Transverse colon (tissue), 4 donors: ENCODE results near the gene MRAS. TPM values are rescaled to one million over a fixed set of nuclear protein-coding genes. Genes with fewer than 3 reads are reported as not detected.

Source experiments
- DNase-seq: peaks from one replicate; pipeline ENCODE4 v3.0.0-alpha.2; 2019
- H3K27ac ChIP-seq, 4 donors: fragments of 200-600 bp; sonication (generic); 2 replicates each; pipeline ENCODE4 v1.5.1; 2016 to 2018; ENCODE audit warnings: inconsistent platforms in 4 of 4
- H3K27me3 ChIP-seq: fragments of 200-600 bp; sonication (generic); 2 replicates; pipeline ENCODE4 v1.5.1; 2017; ENCODE audit warnings: inconsistent platforms
- H3K36me3 ChIP-seq, 4 donors: fragments of 200-600 bp; sonication (generic); 2 replicates each; pipeline ENCODE4 v1.5.1; 2017 to 2019; ENCODE audit warnings: inconsistent platforms in 4 of 4
- H3K4me1 ChIP-seq, 4 donors: fragments of 200-600 bp; sonication (generic); 2 replicates each; pipeline ENCODE4 v1.5.1; 2017 to 2020; ENCODE audit warnings: inconsistent platforms in 4 of 4
- H3K4me3 ChIP-seq, 4 donors: fragments of 200-600 bp; sonication (generic); 1 replicate in 1 of 4; 2 replicates in 3 of 4; pipeline versions ENCODE4 v1.5.1 to v1.6.1; 2017 to 2019; ENCODE audit warnings: inconsistent platforms in 4 of 4
- H3K9me3 ChIP-seq, 2 donors: fragments of 200-600 bp; sonication (generic); 2 replicates each; pipeline ENCODE4 v1.5.1; 2017 to 2019; ENCODE audit warnings: inconsistent platforms in 2 of 2
- CTCF ChIP-seq, 5 experiments: fragments of 200-600 bp in 3 of 5; fragments of 450-650 bp in 2 of 5; sonication (generic) in 3 of 5; IDR thresholded peaks; 1 replicate in 2 of 5; 2 replicates in 3 of 5; pipeline ENCODE4 v1.5.1; 2016 to 2017; ENCODE audit warnings: antibody characterized with exemption in 5 of 5, inconsistent platforms in 3 of 5, mild to moderate bottlenecking in 2 of 5, moderate library complexity in 1 of 5
- EP300 ChIP-seq: sonication (generic); formaldehyde crosslinking; IDR thresholded peaks from one replicate; pipeline ENCODE4 v1.6.1; 2017; ENCODE audit warnings: antibody characterized with exemption, low read depth
- POLR2A ChIP-seq: fragments of 450-650 bp; IDR thresholded peaks from one replicate; pipeline ENCODE4 v1.6.1; 2016; ENCODE audit warnings: antibody characterized with exemption, mild to moderate bottlenecking, moderate library complexity
- POLR2AphosphoS5 ChIP-seq, 3 donors: sonication (generic); formaldehyde crosslinking; IDR thresholded peaks; one replicate each; pipeline ENCODE4 v1.6.1; 2016; ENCODE audit warnings: antibody characterized with exemption in 3 of 3
- WGBS, 2 donors: methylation state at CpG; one replicate each; pipeline ENCODE4 v1.1.5; 2018; ENCODE audit warnings: low coverage in 1 of 2; 5-methylcytosine and 5-hydroxymethylcytosine counted together
- in situ Hi-C, 4 donors: fragments of 200-750 bp; cut with MboI; loops; one replicate each; pipeline versions ENCODE4 v1.15.0 to v1.15.1; 2017; ENCODE audit warnings: low sequenced_read_pairs in 3 of 4, low pct_ligation_motif_present in 1 of 4, low pct_unique_long_range_greater_than_20kb in 1 of 4
- intact Hi-C: fragments of 100-400 bp; cut with DNase I; formaldehyde crosslinking; loops from one replicate; pipeline ENCODE4 v1.15.1; 2023; ENCODE audit warnings: low total_unique reads
- total RNA-seq, 4 donors: library from RNA; depleted of rRNA; stranded (reverse); fragments of >200 nt; gene quantifications; one replicate each; pipeline ENCODE4 v1.1.0, GENCODE V29; 2016

MRAS gene
- total RNA-seq, 4 donors from 2014 or later: 3.0 to 9.6 (median 6.3) TPM

GRCh38 chr3:138389841-138390581, 41.6 kb downstream of the MRAS start:
- in situ Hi-C loops: no loop called here
- no peaks in the 10 kb centered on the region for H3K27me3 ChIP-seq
- H3K27ac ChIP-seq: peak overlapping the region in 1 of 4 donors; percentile 36

GRCh38 chr3:138390582-138390932, 42.2 kb downstream of the MRAS start:
- Histone ChIP-seq H3K36me3 (no peaks in the 10 kb centered on the region), H3K4me3 (no peak overlapping the region), H3K9me3 (no peaks in the 10 kb centered on the region), H3K27me3 (no peaks in the 10 kb centered on the region), H3K4me1 (peaks cover 0 to 9% (median 0%) of the 10 kb centered on the region in 4 donors), H3K27ac (peak overlapping the region in 1 of 4 donors; percentile 36)
- 75 to 89% methylated on average over 1 to 2 of the region's 2 CpGs for WGBS, 2 donors
- intact Hi-C loops (no loop called here), in situ Hi-C loops (no loop called here)
- no peak for DNase-seq
- no peak for TF ChIP-seq CTCF (IDR thresholded peaks at IDR 0.05)
- TF ChIP-seq POLR2A: no peak
- no peak for TF ChIP-seq POLR2AphosphoS5 (IDR thresholded peaks at IDR 0.05)
- TF ChIP-seq EP300: no peak

More at GRCh38 chr3:138389841-138390581, 41.6 kb downstream of the MRAS start:
- WGBS, 2 donors: 66 to 71% methylated on average over 5 to 9 of the region's 9 CpGs
- peaks cover 0 to 9% (median 0%) of the 10 kb centered on the region in 4 donors for H3K4me1 ChIP-seq
- no peak for DNase-seq
- H3K36me3 ChIP-seq: no peaks in the 10 kb centered on the region
- intact Hi-C loops: no loop called here
- TF ChIP-seq EP300 (no peak), POLR2AphosphoS5 (IDR thresholded peaks at IDR 0.05) (no peak), CTCF (IDR thresholded peaks at IDR 0.05) (no peak), POLR2A (no peak)
- no peaks in the 10 kb centered on the region for H3K9me3 ChIP-seq
- no peak overlapping the region for H3K4me3 ChIP-seq

- TF ChIP-seq POLR2A (no peak), POLR2AphosphoS5 (IDR thresholded peaks at IDR 0.05) (no peak)
- Histone ChIP-seq H3K9me3 (no peaks in the 10 kb centered on the region), H3K27ac (no peak overlapping the region), H3K4me1 (peaks cover 0 to 9% (median 0%) of the 10 kb centered on the region in 4 donors), H3K4me3 (no peak overlapping the region), H3K36me3 (no peaks in the 10 kb centered on the region), H3K27me3 (no peaks in the 10 kb centered on the region)
- WGBS, 2 donors: 91 to 100% methylated on average over 2 to 4 of the region's 4 CpGs
- no peak for DNase-seq
- in situ Hi-C loops (no loop called here), intact Hi-C loops (no loop called here)
These were observed 45.8 kb downstream of the MRAS start for GRCh38 chr3:138394156-138394555.

- 88 to 90% methylated on average over 5 of the region's 5 CpGs for WGBS, 2 donors
- Histone ChIP-seq H3K27me3 (no peaks in the 10 kb centered on the region), H3K4me3 (no peak overlapping the region), H3K9me3 (no peaks in the 10 kb centered on the region), H3K36me3 (no peaks in the 10 kb centered on the region), H3K4me1 (peaks cover 0 to 7% (median 0%) of the 10 kb centered on the region in 4 donors), H3K27ac (no peak overlapping the region)
- DNase-seq: no peak
- in situ Hi-C loops: no loop called here
- intact Hi-C loops: no loop called here
- TF ChIP-seq POLR2A (no peak), CTCF (IDR thresholded peaks at IDR 0.05) (no peak), POLR2AphosphoS5 (IDR thresholded peaks at IDR 0.05) (no peak)
These were observed 46.3 kb downstream of the MRAS start for GRCh38 chr3:138394686-138395085.
